Heart left ventricle (tissue), 16 donors: Measurements from ENCODE around the gene C2orf42. TPM values are rescaled to one million over a fixed set of nuclear protein-coding genes. Genes with fewer than 3 reads are reported as not detected.

Experiments used
- ATAC-seq, 4 donors: fragments of 200-7000 bp; cut with Tn5 transposase; one replicate each; pipeline ENCODE4 v1.9.1; 2020 to 2022; ENCODE audit warnings: moderate library complexity in 4 of 4, mild to moderate bottlenecking in 3 of 4, moderate number of reproducible peaks in 1 of 4
- DNase-seq, 5 donors: peaks; one replicate each; pipeline ENCODE4 v3.0.0-alpha.2; 2020
- H3K27ac ChIP-seq, 12 donors: fragments of 200-600 bp; sonication (generic) in 4 of 12; one replicate each; pipeline versions ENCODE4 v1.5.0 to v1.8.0; 2016 to 2022; ENCODE audit warnings: mild to moderate bottlenecking in 2 of 12
- H3K27me3 ChIP-seq, 9 donors: fragments of 200-600 bp; sonication (generic) in 2 of 9; one replicate each; pipeline versions ENCODE4 v1.5.1 to v1.8.0; 2016 to 2022; ENCODE audit warnings: mild to moderate bottlenecking in 3 of 9
- H3K36me3 ChIP-seq, 9 donors: fragments of 200-600 bp; sonication (generic) in 2 of 9; one replicate each; pipeline versions ENCODE4 v1.5.0 to v1.8.0; 2018 to 2022; ENCODE audit warnings: mild to moderate bottlenecking in 2 of 9
- H3K4me1 ChIP-seq, 12 donors: fragments of 200-600 bp; sonication (generic) in 4 of 12; one replicate each; pipeline versions ENCODE4 v1.5.0 to v1.8.0; 2016 to 2022; ENCODE audit warnings: mild to moderate bottlenecking in 3 of 12
- H3K4me3 ChIP-seq, 12 donors: fragments of 200-600 bp; sonication (generic) in 4 of 12; one replicate each; pipeline versions ENCODE4 v1.5.0 to v1.8.0; 2017 to 2022; ENCODE audit warnings: mild to moderate bottlenecking in 9 of 12, moderate library complexity in 4 of 12
- H3K9me3 ChIP-seq, 12 donors: fragments of 200-600 bp; sonication (generic) in 4 of 12; one replicate each; pipeline versions ENCODE4 v1.5.0 to v1.8.0; 2016 to 2022; ENCODE audit warnings: mild to moderate bottlenecking in 1 of 12
- POLR2A ChIP-seq, 2 donors: fragments of 450-650 bp; IDR thresholded peaks; one replicate each; pipeline ENCODE4 v1.6.1; 2017; ENCODE audit warnings: antibody characterized with exemption in 2 of 2, mild to moderate bottlenecking in 2 of 2, moderate library complexity in 2 of 2
- WGBS, 4 donors: extraction: QIAGEN DNeasy Blood & Tissue Kit in 2 of 4; methylation state at CpG; one replicate each; pipeline versions ENCODE4 v1.1.5 to v1.1.7; 2013 to 2018; 5-methylcytosine and 5-hydroxymethylcytosine counted together
- intact Hi-C, 10 donors: fragments of 100-400 bp; cut with DNase I; formaldehyde crosslinking; loops; one replicate each; pipeline versions ENCODE4 v1.11.1 to v1.14.2; 2022
- polyA plus RNA-seq, 2 donors: library from polyadenylated mRNA; stranded (reverse); fragments of 200-250 nt; gene quantifications; one replicate each; pipeline ENCODE4 v1.2.3, GENCODE V29; 2013
- total RNA-seq, 9 donors: library from RNA; depleted of rRNA in 2 of 9; stranded (reverse); fragments of >200 nt in 2 of 9; fragmentation: NEBNext Ultra II Directional in 3 of 9; extraction: Animal tissue kit (Norgen Biotek cat#: 25700) in 3 of 9; gene quantifications; one replicate each; pipeline versions ENCODE4 v1.1.0 to v1.2.4, GENCODE V29; 2016 to 2023
- TF ChIP-seq, protein P1 (sequence below), 12 donors: fragments of 200-600 bp; sonication (generic) in 4 of 12; IDR thresholded peaks; one replicate each; pipeline versions ENCODE4 v1.5.0 to v1.8.0; 2018 to 2022; ENCODE audit warnings: antibody characterized with exemption in 12 of 12, mild to moderate bottlenecking in 5 of 12
- donor health status: ischemic (EF 13 %, LVEDD 7.1; RV severe dilation, severe dysfunction).
- donor health status: healthy with polysubstance abuse.
- donor health status: DM: no; HTN: yes; CAD: no.
- donor health status: DM: no; HTN: no; CAD: no.
- donor health status: ischemic (EF 25% LVEDD 6.9; RV normal size, moderate dysfunction).
- donor health status: ischemic (EF 25% LVEDD 5.7; RV mildly dilated, moderate dysfunction).
- donor health status: healthy.
- donor health status: DM: yes; HTN: yes; CAD: no.
- donor health status: ischemic (EF 35%, LVEDD 5.7; RV mildly dilated, moderate dysfunction).
- donor health status: nonischemic (EF 11% LVEDD 7.7; RV severe dilation, severe dysfunction).
- donor health status: DM: yes; HTN: yes; CAD: no.
- donor health status: PGD.
- donor health status: ischemic (EF 29% LVEDD 5.4; RV normal size, mild dysfunction).
- donor health status: nonischemic (EF 23%, LVEDD 6.1; RV moderate dilation, normal function).

The C2orf42 gene
- total and polyA plus RNA-seq, 11 donors = 3.5 to 14.9 (median 8.9) TPM

DNA sequence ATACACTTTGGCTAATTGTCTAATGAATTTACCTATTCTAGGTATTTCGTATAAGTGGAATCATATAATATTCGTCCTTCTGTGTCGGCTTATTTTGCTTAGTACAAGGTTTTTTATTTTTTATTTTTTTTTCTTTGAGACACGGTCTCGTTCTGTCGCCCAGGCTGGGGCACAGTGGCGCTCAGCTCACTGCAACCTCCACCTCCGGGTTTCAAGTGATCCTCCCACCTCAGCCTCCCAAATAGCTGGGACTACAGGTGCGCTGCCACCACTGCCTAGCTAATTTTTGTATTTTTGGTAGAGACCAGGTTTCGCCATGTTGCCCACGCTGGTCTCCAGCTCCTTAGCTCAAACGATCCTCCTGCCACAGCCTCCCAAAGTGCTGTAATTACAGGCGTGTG lies 65.3 kb downstream of the C2orf42 start:
- ATAC-seq (no peak), DNase-seq (peak in 1 of 5 donors; percentile 41)
- WGBS, 4 donors = 73 to 79% (median 75%) methylated on average over 13 of the region's 13 CpGs
- intact Hi-C loops = loop anchor here in 4 of 10 donors (1.0 to 5.0 kb wide), 4 partner anchors 17 to 39 kb away; partner anchors contain the start of gene PCBP1 (in 2 of the 4)
- Histone ChIP-seq H3K27ac (peak overlapping the region; percentile 97 to 100 (median 99)), H3K4me1 (peaks cover 6 to 65% (median 26%) of the 10 kb centered on the region in 12 donors), H3K9me3 (no peaks in the 10 kb centered on the region), H3K27me3 (no peaks in the 10 kb centered on the region), H3K4me3 (peak overlapping the region in 11 of 12 donors; percentile 41 to 76 (median 64)), H3K36me3 (no peaks in the 10 kb centered on the region)
- TF ChIP-seq POLR2A (IDR thresholded peaks at IDR 0.05) = no peak
- TF ChIP-seq, protein P1, sequence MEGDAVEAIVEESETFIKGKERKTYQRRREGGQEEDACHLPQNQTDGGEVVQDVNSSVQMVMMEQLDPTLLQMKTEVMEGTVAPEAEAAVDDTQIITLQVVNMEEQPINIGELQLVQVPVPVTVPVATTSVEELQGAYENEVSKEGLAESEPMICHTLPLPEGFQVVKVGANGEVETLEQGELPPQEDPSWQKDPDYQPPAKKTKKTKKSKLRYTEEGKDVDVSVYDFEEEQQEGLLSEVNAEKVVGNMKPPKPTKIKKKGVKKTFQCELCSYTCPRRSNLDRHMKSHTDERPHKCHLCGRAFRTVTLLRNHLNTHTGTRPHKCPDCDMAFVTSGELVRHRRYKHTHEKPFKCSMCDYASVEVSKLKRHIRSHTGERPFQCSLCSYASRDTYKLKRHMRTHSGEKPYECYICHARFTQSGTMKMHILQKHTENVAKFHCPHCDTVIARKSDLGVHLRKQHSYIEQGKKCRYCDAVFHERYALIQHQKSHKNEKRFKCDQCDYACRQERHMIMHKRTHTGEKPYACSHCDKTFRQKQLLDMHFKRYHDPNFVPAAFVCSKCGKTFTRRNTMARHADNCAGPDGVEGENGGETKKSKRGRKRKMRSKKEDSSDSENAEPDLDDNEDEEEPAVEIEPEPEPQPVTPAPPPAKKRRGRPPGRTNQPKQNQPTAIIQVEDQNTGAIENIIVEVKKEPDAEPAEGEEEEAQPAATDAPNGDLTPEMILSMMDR (IDR thresholded peaks at IDR 0.05) = no peak

DNA sequence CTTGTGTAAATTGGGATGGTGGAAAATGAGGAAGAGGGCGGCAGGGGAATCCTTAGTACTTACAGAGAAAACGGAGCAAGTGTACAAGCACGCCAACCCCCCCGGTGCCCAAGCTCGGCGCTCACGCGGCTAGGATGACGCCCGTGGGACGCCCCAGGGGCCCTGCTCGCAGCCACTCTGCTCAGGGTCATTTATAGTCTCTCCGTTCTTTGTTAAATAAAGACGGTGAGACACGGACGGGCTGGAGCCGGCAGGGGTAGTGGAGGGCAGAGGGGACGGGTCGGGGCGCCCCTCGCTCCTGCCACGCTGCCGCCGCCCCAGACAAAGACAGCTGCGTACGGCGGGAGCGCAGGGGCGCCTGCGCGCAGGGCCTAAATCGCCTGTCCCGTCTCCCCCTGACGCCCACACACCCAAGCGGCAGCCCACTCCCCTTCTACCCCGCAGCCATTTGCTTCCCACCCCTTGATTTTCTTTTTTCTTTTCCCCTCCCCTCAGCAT lies 65.8 kb downstream of the C2orf42 start:
- DNase-seq (peak; percentile 69 to 79 (median 78)), ATAC-seq (peak; percentile 45 to 67 (median 65))
- peak overlapping the region; percentile 97 to 100 (median 99) for H3K27ac ChIP-seq
- peak overlapping the region; percentile 21 to 76 (median 62) for H3K4me3 ChIP-seq
- H3K36me3 ChIP-seq = no peaks in the 10 kb centered on the region
- TF ChIP-seq, protein P1 (IDR thresholded peaks at IDR 0.05) = peak in 1 of 12 donors; percentile 5
- TF ChIP-seq POLR2A (IDR thresholded peaks at IDR 0.05) = peak in 1 of 2 donors; percentile 32
- 1% methylated on average over 36 of the region's 36 CpGs for WGBS, 4 donors
- no peaks in the 10 kb centered on the region for H3K27me3 ChIP-seq
- intact Hi-C loops = loop anchor here in 7 of 10 donors (1.0 to 5.0 kb wide), 5 partner anchors 17 to 38 kb away; partner anchors contain the start of gene PCBP1 (in 7 of the 7)
- peaks cover 6 to 65% (median 26%) of the 10 kb centered on the region in 12 donors for H3K4me1 ChIP-seq
- no peaks in the 10 kb centered on the region for H3K9me3 ChIP-seq

DNA sequence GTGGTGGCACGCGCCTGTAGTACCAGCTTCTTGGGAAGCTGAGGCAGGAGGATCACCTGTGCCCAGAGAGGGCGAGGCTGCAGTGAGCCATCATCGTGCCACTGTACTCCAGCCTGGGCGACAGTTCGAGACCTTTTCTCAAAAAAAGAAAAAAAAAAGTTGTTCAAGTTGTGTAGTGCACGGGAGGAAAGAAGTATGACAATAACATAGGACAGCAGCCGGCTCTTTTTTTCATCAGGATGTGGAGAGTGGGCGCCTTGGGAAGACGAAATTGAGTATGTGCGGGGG lies 67.0 kb downstream of the C2orf42 start:
- H3K27ac ChIP-seq = peak overlapping the region; percentile 97 to 100 (median 99)
- H3K9me3 ChIP-seq = no peaks in the 10 kb centered on the region
- DNase-seq (no peak), ATAC-seq (no peak)
- 20 to 29% (median 27%) methylated on average over 11 of the region's 11 CpGs for WGBS, 4 donors
- intact Hi-C loops = loop anchor here in 7 of 10 donors (1.0 to 5.0 kb wide), 6 partner anchors 19 to 37 kb away; partner anchors contain the start of gene PCBP1 (in 6 of the 7)
- peaks cover 6 to 70% (median 31%) of the 10 kb centered on the region in 12 donors for H3K4me1 ChIP-seq
- no peaks in the 10 kb centered on the region for H3K36me3 ChIP-seq
- H3K4me3 ChIP-seq = peak overlapping the region; percentile 21 to 76 (median 62)
- no peaks in the 10 kb centered on the region for H3K27me3 ChIP-seq
- TF ChIP-seq, protein P1 (IDR thresholded peaks at IDR 0.05) = no peak
- no peak for TF ChIP-seq POLR2A (IDR thresholded peaks at IDR 0.05)

DNA sequence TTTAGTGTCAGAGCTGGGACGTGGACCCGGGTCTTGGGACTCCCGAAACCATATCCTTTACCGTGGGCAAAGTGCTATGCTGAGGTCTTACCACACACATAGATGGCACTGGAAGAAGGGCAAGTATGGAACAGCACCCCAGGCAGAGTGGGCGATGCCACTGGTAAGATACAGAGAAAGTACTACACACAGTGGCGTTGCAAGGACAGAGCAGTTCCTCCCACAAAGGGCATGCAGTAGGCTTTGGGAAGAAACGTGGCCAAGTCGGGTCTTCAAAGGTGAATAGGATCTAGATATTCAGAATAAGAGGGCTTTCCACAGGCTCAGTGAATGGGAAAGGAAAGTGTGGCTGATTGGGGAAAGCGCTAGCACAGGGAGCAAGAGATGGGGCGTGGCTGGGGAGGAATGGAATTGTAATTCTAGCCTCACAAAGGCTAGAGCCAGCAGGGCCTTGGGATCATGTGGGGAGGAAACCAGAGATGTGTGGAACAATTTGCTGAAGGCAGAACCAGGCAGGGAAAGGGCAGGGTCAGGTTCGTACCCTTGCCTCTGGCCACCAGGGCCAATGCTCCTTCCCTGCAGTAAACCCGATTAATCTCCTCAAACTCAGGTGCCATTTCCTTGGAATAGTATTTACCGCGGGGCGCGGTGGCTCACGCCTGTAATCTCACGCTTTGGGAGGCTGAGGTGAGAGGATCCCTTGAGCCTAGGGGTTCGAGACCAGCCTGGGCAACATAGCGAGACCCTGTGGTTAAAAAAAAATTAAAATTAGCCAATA lies 67.6 kb downstream of the C2orf42 start:
- WGBS, 4 donors = 44 to 57% (median 51%) methylated on average over 20 of the region's 20 CpGs
- H3K4me1 ChIP-seq = peaks cover 6 to 72% (median 33%) of the 10 kb centered on the region in 12 donors
- H3K27me3 ChIP-seq = no peaks in the 10 kb centered on the region
- peak overlapping the region; percentile 97 to 100 (median 99) for H3K27ac ChIP-seq
- TF ChIP-seq, protein P1 (IDR thresholded peaks at IDR 0.05) = no peak
- TF ChIP-seq POLR2A (IDR thresholded peaks at IDR 0.05) = no peak
- peak overlapping the region in 9 of 12 donors; percentile 55 to 76 (median 64) for H3K4me3 ChIP-seq
- no peaks in the 10 kb centered on the region for H3K36me3 ChIP-seq
- intact Hi-C loops = loop anchor here in 5 of 10 donors (2.0 to 5.0 kb wide), 2 partner anchors 34 to 36 kb away; partner anchors contain the start of gene PCBP1 (in 4 of the 5)
- DNase-seq (peak in 4 of 5 donors; percentile 59 to 73 (median 68)), ATAC-seq (peak; percentile 40 to 73 (median 54))
- no peaks in the 10 kb centered on the region for H3K9me3 ChIP-seq
